Measurements from ENCODE around the gene PHLDA3.

DNA sequence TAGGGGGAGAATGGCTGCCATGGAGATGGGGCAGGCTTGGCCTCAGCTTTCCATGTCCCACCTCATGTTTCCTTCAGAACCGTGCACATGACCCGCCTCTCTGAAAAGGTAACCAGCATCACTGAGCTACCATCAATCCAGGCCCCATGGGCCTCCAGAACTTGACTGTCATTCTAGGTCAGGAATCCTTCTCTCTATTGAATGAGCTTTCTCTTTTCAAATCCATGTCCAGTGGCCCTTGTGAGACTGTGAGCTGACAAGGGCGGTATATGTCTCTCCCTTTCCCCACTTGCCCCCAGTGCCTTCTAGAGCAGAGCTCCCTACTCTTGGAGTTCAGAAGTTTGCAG is 33.5 kb upstream of the PHLDA3 start:
- TF ChIP-seq CTCF (conservative IDR thresholded peaks at IDR 0.05; ENCODE audit: low read length): no peak
- no peak for TF ChIP-seq EZH2phosphoT487 (IDR thresholded peaks at IDR 0.05; ENCODE audit: borderline replicate concordance)
